Measurements from ENCODE around the gene OXLD1. TPM values are rescaled to one million over a fixed set of nuclear protein-coding genes. Genes with fewer than 3 reads are reported as not detected.

Gene OXLD1
- total RNA-seq, 1 experiment from 2014 or later: 75.9 TPM

DNA sequence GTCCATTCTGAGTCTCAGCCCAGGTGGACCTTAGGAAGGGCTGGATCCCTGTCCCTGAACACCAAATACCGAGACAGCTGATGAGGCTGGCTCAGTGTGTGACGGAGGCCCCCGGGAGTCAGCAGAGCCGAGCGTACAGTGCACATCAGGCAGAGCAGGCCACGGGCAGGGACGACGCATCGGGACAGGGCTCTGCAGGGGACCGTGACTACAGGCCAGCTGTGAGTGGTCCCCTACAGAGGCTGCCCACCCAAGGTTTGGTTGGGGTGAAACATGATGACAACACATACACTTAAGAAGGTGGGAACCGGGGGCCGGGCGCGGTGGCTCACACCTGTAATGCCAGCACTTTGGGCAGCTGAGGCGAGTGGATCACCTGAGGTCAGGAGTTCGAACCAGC lies 6.5 kb upstream of the OXLD1 start:
- POLR2A ChIA-PET: interaction anchor here (0.7 kb wide), 1 partner anchor 11 kb away, joined by 3 read pairs; the partner anchor contains the start of genes ARL16 and HGS
- ATAC-seq: no peak
- no peak overlapping the region for H3K4me2 ChIP-seq (ENCODE audit: low read length)
- no peak overlapping the region for H3K9ac ChIP-seq (ENCODE audit: low read length)
- TF ChIP-seq EZH2 (IDR thresholded peaks at IDR 0.05): no peak
- TF ChIP-seq, protein P1, sequence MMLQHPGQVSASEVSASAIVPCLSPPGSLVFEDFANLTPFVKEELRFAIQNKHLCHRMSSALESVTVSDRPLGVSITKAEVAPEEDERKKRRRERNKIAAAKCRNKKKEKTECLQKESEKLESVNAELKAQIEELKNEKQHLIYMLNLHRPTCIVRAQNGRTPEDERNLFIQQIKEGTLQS (IDR thresholded peaks at IDR 0.05): no peak
- no peak for TF ChIP-seq YY1 (IDR thresholded peaks at IDR 0.05; ENCODE audit: extremely low read depth, insufficient replicate concordance, low read depth, low read length)
- no peak for TF ChIP-seq ZFX (IDR thresholded peaks at IDR 0.05)
- TF ChIP-seq RAD21 (IDR thresholded peaks at IDR 0.05; ENCODE audit: low read depth): no peak
- TF ChIP-seq, protein P2, sequence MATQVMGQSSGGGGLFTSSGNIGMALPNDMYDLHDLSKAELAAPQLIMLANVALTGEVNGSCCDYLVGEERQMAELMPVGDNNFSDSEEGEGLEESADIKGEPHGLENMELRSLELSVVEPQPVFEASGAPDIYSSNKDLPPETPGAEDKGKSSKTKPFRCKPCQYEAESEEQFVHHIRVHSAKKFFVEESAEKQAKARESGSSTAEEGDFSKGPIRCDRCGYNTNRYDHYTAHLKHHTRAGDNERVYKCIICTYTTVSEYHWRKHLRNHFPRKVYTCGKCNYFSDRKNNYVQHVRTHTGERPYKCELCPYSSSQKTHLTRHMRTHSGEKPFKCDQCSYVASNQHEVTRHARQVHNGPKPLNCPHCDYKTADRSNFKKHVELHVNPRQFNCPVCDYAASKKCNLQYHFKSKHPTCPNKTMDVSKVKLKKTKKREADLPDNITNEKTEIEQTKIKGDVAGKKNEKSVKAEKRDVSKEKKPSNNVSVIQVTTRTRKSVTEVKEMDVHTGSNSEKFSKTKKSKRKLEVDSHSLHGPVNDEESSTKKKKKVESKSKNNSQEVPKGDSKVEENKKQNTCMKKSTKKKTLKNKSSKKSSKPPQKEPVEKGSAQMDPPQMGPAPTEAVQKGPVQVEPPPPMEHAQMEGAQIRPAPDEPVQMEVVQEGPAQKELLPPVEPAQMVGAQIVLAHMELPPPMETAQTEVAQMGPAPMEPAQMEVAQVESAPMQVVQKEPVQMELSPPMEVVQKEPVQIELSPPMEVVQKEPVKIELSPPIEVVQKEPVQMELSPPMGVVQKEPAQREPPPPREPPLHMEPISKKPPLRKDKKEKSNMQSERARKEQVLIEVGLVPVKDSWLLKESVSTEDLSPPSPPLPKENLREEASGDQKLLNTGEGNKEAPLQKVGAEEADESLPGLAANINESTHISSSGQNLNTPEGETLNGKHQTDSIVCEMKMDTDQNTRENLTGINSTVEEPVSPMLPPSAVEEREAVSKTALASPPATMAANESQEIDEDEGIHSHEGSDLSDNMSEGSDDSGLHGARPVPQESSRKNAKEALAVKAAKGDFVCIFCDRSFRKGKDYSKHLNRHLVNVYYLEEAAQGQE (IDR thresholded peaks at IDR 0.05; ENCODE audit: low read depth): no peak
- TF ChIP-seq, protein P3, sequence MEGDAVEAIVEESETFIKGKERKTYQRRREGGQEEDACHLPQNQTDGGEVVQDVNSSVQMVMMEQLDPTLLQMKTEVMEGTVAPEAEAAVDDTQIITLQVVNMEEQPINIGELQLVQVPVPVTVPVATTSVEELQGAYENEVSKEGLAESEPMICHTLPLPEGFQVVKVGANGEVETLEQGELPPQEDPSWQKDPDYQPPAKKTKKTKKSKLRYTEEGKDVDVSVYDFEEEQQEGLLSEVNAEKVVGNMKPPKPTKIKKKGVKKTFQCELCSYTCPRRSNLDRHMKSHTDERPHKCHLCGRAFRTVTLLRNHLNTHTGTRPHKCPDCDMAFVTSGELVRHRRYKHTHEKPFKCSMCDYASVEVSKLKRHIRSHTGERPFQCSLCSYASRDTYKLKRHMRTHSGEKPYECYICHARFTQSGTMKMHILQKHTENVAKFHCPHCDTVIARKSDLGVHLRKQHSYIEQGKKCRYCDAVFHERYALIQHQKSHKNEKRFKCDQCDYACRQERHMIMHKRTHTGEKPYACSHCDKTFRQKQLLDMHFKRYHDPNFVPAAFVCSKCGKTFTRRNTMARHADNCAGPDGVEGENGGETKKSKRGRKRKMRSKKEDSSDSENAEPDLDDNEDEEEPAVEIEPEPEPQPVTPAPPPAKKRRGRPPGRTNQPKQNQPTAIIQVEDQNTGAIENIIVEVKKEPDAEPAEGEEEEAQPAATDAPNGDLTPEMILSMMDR (IDR thresholded peaks at IDR 0.05 in 2 of 3, conservative IDR thresholded peaks at IDR 0.05 in 1 of 3; ENCODE audit: borderline replicate concordance in 1 of 3, insufficient read depth in 1 of 3, low read depth in 2 of 3, low read length in 2 of 3): no peak
- TF ChIP-seq ELF1 (IDR thresholded peaks at IDR 0.05; ENCODE audit: borderline replicate concordance, low read depth): no peak
- RAD21 ChIA-PET (ENCODE audit: low non-redundant PET in 1 of 2, low total read pairs in 2 of 2, uncharacterized antibody in 2 of 2, unreplicated experiment in 2 of 2): no interaction called here
- no peak overlapping the region for H3K4me3 ChIP-seq (replicated peaks in 1 of 2; ENCODE audit: low read depth in 1 of 2, low read length in 2 of 2)
- no peaks in the 10 kb centered on the region for H3K9me2 ChIP-seq (ENCODE audit: insufficient read depth)
- peaks cover 48% of the 10 kb centered on the region for H3K79me2 ChIP-seq (ENCODE audit: insufficient read depth, low read length)
- H4K20me1 ChIP-seq (ENCODE audit: insufficient read depth): peaks cover 3% of the 10 kb centered on the region; the same call in 1 of the 2 replicates
- H3K4me1 ChIP-seq (ENCODE audit: control insufficient read depth in 1 of 2, insufficient read depth in 2 of 2, low read length in 2 of 2): peaks cover 5% of the 10 kb centered on the region in 2 experiments
- intact Hi-C loops (cut with micrococcal nuclease): no loop called here
- BruUV-seq (replicated peaks): no TSS peak
- no peaks in the 10 kb centered on the region for H3K9me3 ChIP-seq (ENCODE audit: control insufficient read depth in 1 of 2, insufficient read depth in 1 of 2, low read depth in 1 of 2, low read length in 2 of 2)
- DNase-seq (ENCODE audit: low read depth, low spot score): no peak
- CTCF ChIA-PET: no interaction called here
- no peak overlapping the region for H3K27ac ChIP-seq (ENCODE audit: low read depth, low read length)
- no peaks in the 10 kb centered on the region for H3K27me3 ChIP-seq (ENCODE audit: insufficient read depth, low read length)
- H2AFZ ChIP-seq (ENCODE audit: low read depth, low read length, poor library complexity, severe bottlenecking): no peak overlapping the region
- peaks cover 40 to 59% of the 10 kb centered on the region in 2 experiments for H3K36me3 ChIP-seq (ENCODE audit: control insufficient read depth in 1 of 2, insufficient read depth in 2 of 2, low read length in 2 of 2)

Data from HCT116 (cell line).